ENCODE results near the gene TXK. TPM values are rescaled to one million over a fixed set of nuclear protein-coding genes. Genes with fewer than 3 reads are reported as not detected.

Gene TXK
- polyA plus RNA-seq, 1 of the 3 experiments (the other 2 are of a cell fraction), result 0.61 TPM

DNA sequence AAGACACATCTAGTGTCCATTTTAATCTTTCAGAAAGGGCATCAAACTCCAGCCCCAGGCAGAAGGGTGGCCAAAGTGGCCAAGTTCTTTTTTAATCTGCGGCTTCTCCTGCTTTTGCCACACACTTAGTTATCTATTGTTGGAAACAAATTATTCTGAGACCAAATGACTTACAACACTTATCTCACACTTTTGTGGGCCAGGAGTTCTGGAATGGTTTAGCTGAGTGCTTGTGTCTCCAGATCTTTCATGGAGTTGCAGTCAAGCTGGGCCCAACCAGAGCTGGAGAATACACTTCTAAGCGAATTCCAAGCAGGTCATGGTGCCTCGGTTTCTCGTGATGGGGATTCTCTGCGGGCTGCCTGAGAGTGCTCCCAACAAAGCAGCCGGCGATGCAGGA lies 4.0 kb downstream of the TXK start:
- H3K9me3 ChIP-seq, result no peaks in the 10 kb centered on the region
- H4K20me1 ChIP-seq (ENCODE audit: insufficient read depth), result no peaks in the 10 kb centered on the region
- H3K4me2 ChIP-seq, result no peak overlapping the region
- H3K27ac ChIP-seq (ENCODE audit: low read depth in 2 of 2, low read length in 1 of 2), result no peak overlapping the region
- WGBS (ENCODE audit: low lambda C conversion rate), result 97% methylated on average over 7 of the region's 7 CpGs
- H3K4me1 ChIP-seq (ENCODE audit: control insufficient read depth in 1 of 2, insufficient read depth in 2 of 2, low read depth in 1 of 2, low read length in 1 of 2), result peaks cover 0 to 30% of the 10 kb centered on the region in 2 experiments; a peak in 2 of 4 replicates
- H3K79me2 ChIP-seq (ENCODE audit: insufficient read depth), result no peaks in the 10 kb centered on the region
- no peak overlapping the region for H3K4me3 ChIP-seq (ENCODE audit: low read depth in 2 of 2, low read length in 1 of 2)
- ChIA-PET CTCF (interaction anchor here (1.2 kb wide), 1 partner anchor 416 kb away, joined by 5 read pairs; no protein-coding TSS in a partner anchor), POLR2A (no interaction called here)
- H2AFZ ChIP-seq (ENCODE audit: low read depth), result no peak overlapping the region
- no peak overlapping the region for H3K9ac ChIP-seq
- no peaks in the 10 kb centered on the region for H3K27me3 ChIP-seq (ENCODE audit: insufficient read depth)
- H3K36me3 ChIP-seq (replicated peaks in 1 of 2; ENCODE audit: control insufficient read depth in 1 of 2, insufficient read depth in 2 of 2, low read length in 1 of 2), result no peaks in the 10 kb centered on the region
- TF ChIP-seq RAD21 (IDR thresholded peaks at IDR 0.05; ENCODE audit: low read length) (no peak), RXRA (IDR thresholded peaks at IDR 0.05; ENCODE audit: borderline replicate concordance, low read depth) (no peak), NFIC (IDR thresholded peaks at IDR 0.05; ENCODE audit: borderline replicate concordance) (no peak), MXI1 (IDR thresholded peaks at IDR 0.05; ENCODE audit: low read depth, low read length) (no peak), RCOR1 (IDR thresholded peaks at IDR 0.05; ENCODE audit: low read length) (no peak), ELF1 (IDR thresholded peaks at IDR 0.05) (no peak), NRF1 (IDR thresholded peaks at IDR 0.05; ENCODE audit: low read depth, low read length) (no peak), SIN3A (IDR thresholded peaks at IDR 0.05; ENCODE audit: borderline replicate concordance, low read depth, low read length) (no peak), TCF12 (IDR thresholded peaks at IDR 0.05) (no peak)
- TF ChIP-seq, protein P1, sequence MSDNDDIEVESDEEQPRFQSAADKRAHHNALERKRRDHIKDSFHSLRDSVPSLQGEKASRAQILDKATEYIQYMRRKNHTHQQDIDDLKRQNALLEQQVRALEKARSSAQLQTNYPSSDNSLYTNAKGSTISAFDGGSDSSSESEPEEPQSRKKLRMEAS (IDR thresholded peaks at IDR 0.05; ENCODE audit: low read depth), result no peak
- TF ChIP-seq, protein P2, sequence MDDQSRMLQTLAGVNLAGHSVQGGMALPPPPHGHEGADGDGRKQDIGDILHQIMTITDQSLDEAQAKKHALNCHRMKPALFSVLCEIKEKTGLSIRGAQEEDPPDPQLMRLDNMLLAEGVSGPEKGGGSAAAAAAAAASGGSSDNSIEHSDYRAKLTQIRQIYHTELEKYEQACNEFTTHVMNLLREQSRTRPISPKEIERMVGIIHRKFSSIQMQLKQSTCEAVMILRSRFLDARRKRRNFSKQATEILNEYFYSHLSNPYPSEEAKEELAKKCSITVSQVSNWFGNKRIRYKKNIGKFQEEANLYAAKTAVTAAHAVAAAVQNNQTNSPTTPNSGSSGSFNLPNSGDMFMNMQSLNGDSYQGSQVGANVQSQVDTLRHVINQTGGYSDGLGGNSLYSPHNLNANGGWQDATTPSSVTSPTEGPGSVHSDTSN (IDR thresholded peaks at IDR 0.05), result no peak
- TF ChIP-seq, protein P3, sequence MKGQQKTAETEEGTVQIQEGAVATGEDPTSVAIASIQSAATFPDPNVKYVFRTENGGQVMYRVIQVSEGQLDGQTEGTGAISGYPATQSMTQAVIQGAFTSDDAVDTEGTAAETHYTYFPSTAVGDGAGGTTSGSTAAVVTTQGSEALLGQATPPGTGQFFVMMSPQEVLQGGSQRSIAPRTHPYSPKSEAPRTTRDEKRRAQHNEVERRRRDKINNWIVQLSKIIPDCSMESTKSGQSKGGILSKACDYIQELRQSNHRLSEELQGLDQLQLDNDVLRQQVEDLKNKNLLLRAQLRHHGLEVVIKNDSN (IDR thresholded peaks at IDR 0.05; ENCODE audit: borderline replicate concordance, low read depth), result no peak
- TF ChIP-seq, protein P4, sequence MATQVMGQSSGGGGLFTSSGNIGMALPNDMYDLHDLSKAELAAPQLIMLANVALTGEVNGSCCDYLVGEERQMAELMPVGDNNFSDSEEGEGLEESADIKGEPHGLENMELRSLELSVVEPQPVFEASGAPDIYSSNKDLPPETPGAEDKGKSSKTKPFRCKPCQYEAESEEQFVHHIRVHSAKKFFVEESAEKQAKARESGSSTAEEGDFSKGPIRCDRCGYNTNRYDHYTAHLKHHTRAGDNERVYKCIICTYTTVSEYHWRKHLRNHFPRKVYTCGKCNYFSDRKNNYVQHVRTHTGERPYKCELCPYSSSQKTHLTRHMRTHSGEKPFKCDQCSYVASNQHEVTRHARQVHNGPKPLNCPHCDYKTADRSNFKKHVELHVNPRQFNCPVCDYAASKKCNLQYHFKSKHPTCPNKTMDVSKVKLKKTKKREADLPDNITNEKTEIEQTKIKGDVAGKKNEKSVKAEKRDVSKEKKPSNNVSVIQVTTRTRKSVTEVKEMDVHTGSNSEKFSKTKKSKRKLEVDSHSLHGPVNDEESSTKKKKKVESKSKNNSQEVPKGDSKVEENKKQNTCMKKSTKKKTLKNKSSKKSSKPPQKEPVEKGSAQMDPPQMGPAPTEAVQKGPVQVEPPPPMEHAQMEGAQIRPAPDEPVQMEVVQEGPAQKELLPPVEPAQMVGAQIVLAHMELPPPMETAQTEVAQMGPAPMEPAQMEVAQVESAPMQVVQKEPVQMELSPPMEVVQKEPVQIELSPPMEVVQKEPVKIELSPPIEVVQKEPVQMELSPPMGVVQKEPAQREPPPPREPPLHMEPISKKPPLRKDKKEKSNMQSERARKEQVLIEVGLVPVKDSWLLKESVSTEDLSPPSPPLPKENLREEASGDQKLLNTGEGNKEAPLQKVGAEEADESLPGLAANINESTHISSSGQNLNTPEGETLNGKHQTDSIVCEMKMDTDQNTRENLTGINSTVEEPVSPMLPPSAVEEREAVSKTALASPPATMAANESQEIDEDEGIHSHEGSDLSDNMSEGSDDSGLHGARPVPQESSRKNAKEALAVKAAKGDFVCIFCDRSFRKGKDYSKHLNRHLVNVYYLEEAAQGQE (IDR thresholded peaks at IDR 0.05; ENCODE audit: low read depth, low read length), result no peak
- TF ChIP-seq, protein P5, sequence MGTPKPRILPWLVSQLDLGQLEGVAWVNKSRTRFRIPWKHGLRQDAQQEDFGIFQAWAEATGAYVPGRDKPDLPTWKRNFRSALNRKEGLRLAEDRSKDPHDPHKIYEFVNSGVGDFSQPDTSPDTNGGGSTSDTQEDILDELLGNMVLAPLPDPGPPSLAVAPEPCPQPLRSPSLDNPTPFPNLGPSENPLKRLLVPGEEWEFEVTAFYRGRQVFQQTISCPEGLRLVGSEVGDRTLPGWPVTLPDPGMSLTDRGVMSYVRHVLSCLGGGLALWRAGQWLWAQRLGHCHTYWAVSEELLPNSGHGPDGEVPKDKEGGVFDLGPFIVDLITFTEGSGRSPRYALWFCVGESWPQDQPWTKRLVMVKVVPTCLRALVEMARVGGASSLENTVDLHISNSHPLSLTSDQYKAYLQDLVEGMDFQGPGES (IDR thresholded peaks at IDR 0.05; ENCODE audit: low read depth, low read length), result no peak
- TF ChIP-seq, protein P6, sequence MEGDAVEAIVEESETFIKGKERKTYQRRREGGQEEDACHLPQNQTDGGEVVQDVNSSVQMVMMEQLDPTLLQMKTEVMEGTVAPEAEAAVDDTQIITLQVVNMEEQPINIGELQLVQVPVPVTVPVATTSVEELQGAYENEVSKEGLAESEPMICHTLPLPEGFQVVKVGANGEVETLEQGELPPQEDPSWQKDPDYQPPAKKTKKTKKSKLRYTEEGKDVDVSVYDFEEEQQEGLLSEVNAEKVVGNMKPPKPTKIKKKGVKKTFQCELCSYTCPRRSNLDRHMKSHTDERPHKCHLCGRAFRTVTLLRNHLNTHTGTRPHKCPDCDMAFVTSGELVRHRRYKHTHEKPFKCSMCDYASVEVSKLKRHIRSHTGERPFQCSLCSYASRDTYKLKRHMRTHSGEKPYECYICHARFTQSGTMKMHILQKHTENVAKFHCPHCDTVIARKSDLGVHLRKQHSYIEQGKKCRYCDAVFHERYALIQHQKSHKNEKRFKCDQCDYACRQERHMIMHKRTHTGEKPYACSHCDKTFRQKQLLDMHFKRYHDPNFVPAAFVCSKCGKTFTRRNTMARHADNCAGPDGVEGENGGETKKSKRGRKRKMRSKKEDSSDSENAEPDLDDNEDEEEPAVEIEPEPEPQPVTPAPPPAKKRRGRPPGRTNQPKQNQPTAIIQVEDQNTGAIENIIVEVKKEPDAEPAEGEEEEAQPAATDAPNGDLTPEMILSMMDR (IDR thresholded peaks at IDR 0.05), result no peak
- peaks cover 26% of the 10 kb centered on the region for H3F3A ChIP-seq (replicated peaks; ENCODE audit: insufficient read depth)
- no peaks in the 10 kb centered on the region for H3K9me2 ChIP-seq
- no peak for DNase-seq
